T1000 (cell line): Measurements from ENCODE around the gene ERCC2.
"Not testable (repeated sequence)": the region's sequence is repeated elsewhere in the genome, so short reads cannot be mapped to it uniquely, and the experiment has no call there.

ENCODE experiments used
- DNase-seq: peaks from one replicate; lab custom pipeline; 2025; ENCODE audit warnings: mixed read lengths; lab: John Stamatoyannopoulos, UW

Gene ERCC2

GRCh38 chr19:45370410-45371204, at the start of gene ERCC2:
Gene ERCC2 (minus strand): TSS chr19:45370573. CDS start chr19:45370540, 33 bp downstream.
- DNase-seq = peak; percentile 98

GRCh38 chr19:45419895-45420294, 49.5 kb upstream of the ERCC2 start:
- no peak for DNase-seq

GRCh38 chr19:45419396-45419795, 49.0 kb upstream of the ERCC2 start:
- no peak for DNase-seq

- no peak for DNase-seq
Observed at GRCh38 chr19:45418802-45419201, 48.4 kb upstream of the ERCC2 start.

- no peak for DNase-seq
Observed at GRCh38 chr19:45417151-45417550, 46.8 kb upstream of the ERCC2 start.

- no peak for DNase-seq
Observed at GRCh38 chr19:45414468-45414867, 44.1 kb upstream of the ERCC2 start.

GRCh38 chr19:45413497-45413896, 43.1 kb upstream of the ERCC2 start:
- no peak for DNase-seq

- DNase-seq = not testable (repeated sequence)
Observed at GRCh38 chr19:45410330-45410729, 40.0 kb upstream of the ERCC2 start.

- no peak for DNase-seq
Observed at GRCh38 chr19:45409557-45409920, 39.2 kb upstream of the ERCC2 start.

GRCh38 chr19:45408830-45409556, 38.6 kb upstream of the ERCC2 start:
- no peak for DNase-seq

GRCh38 chr19:45408121-45408520, 37.7 kb upstream of the ERCC2 start:
- DNase-seq = no peak

- DNase-seq = not testable (repeated sequence)
Observed at GRCh38 chr19:45407585-45407984, 37.2 kb upstream of the ERCC2 start.

- no peak for DNase-seq
Observed at GRCh38 chr19:45407091-45407375, 36.7 kb upstream of the ERCC2 start.

GRCh38 chr19:45406226-45407090, 36.1 kb upstream of the ERCC2 start, which contains the start of gene POLR1G:
Gene POLR1G (plus strand): TSS chr19:45406644. CDS start chr19:45406697, 53 bp downstream.
- peak; percentile 77 for DNase-seq

- DNase-seq = peak; percentile 90
Observed at GRCh38 chr19:45405435-45406225, 35.3 kb upstream of the ERCC2 start.

GRCh38 chr19:45404557-45405434, 34.4 kb upstream of the ERCC2 start, which contains the start of gene PPP1R13L:
Gene PPP1R13L (minus strand): TSS chr19:45405069. CDS start chr19:45398318, 6,751 bp downstream.
- no peak for DNase-seq

- DNase-seq = no peak
Observed at GRCh38 chr19:45403781-45404556, 33.6 kb upstream of the ERCC2 start.

- no peak for DNase-seq
Observed at GRCh38 chr19:45403272-45403671, 32.9 kb upstream of the ERCC2 start.

- DNase-seq = no peak
Observed at GRCh38 chr19:45402298-45403061, 32.1 kb upstream of the ERCC2 start.
